Kidney glomerular epithelial cell (primary cell): ENCODE measurements around the gene C3orf33.
A peak's percentile ranks its signal among the peaks of the same experiment; 100 is the strongest.

Experiments
- DNase-seq: peaks from one replicate; lab custom pipeline; 2025; lab: John Stamatoyannopoulos, UW

The C3orf33 gene

DNA sequence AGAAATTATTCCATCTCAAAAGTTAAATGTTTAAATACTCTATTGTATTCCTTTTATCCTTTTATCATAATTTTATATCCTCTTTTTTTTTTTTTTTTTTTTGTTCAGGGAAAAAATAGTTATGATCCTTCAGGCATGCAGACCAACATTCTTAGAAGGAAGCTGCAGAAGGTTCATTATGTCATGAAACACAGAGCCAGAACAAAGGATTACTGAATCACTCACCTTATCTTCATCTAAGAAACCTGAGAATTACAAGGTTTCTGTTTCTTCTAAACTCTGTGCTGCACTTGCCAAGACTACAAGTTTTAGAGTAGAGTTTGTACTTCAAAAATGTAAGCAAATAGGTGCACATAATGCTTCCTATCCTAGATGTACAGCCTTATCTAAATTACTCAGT lies 64.5 kb downstream of the C3orf33 start:
- DNase-seq = peak; percentile 47

GRCh38 chr3:155741101-155741500 lies 65.0 kb downstream of the C3orf33 start:
- DNase-seq = no peak

GRCh38 chr3:155739154-155739553 lies 66.9 kb downstream of the C3orf33 start:
- no peak for DNase-seq

- DNase-seq = no peak
These were observed 67.5 kb downstream of the C3orf33 start for GRCh38 chr3:155738580-155739076.

- peak; percentile 71 for DNase-seq
These were observed 68.1 kb downstream of the C3orf33 start for GRCh38 chr3:155737844-155738460.

- no peak for DNase-seq
These were observed 69.7 kb downstream of the C3orf33 start for GRCh38 chr3:155736381-155736780.

DNA sequence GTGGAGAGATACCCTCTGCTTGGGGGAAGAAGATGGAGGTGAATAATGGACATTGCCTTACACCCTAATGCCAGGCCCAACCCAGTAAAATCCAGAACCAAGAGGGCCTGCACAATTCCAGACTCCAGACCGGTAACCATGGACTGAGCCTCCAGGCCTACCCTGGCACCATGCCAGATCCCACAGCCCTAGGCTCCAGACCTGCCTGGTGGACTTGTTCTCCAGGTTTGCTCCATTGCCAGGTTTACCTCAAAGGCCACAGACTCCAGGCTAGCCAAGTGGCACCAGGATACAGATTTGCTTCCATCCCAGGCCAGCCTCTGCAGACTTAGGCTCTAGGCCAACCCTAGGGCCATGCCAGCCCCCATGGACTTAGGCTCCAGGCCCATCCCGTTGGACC lies 75.2 kb downstream of the C3orf33 start:
- DNase-seq = no peak

DNA sequence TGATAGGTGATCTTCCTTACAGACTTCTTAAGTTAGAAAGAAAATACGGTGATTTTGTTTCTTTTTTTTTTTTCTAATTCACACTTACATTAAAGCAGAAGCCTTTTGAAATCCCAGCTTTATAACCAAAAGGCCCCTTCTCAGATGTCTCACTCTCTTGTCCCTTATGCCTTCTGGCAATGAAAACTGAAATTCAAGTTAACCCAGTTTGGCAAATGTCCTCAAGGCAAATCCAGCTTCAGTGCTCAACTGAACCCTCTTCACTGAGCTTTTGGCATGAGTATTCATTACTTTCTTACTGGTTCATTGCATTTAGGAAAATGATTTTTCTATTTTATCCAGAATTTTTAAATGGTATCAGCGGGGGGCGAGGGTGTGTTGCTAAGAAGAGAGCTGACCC lies 78.2 kb downstream of the C3orf33 start:
- no peak for DNase-seq

DNA sequence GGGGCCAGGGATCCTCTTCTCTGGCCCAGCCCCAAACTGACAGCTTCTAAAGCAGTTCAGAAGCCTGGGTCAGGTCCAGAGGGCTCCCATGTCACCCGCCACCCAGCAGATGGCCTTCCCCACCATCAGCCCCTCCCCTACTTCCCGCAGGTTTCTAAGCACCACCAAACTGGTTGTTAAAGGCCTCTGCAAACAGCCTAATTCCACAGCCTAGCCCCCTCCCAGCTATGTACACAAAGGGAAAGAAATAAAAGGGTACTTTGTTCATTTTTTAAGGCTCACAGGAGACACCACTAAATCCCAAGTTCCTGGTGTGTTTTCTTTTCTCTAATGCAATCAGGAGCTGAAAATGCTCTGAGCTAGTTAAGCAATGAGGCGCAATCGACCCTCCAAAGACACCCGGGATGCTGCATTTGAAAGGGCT lies 91.8 kb downstream of the C3orf33 start:
- no peak for DNase-seq
